HG02840 (cell line): ENCODE results near the gene CNN3.

Source experiments
- ATAC-seq: cut with Tn5 transposase; IDR thresholded peaks from one replicate; pipeline ENCODE4 v1.9.1; 2021; ENCODE audit warnings: mild to moderate bottlenecking, moderate library complexity, moderate number of reproducible peaks; ENCODE audit not compliant: unreplicated experiment, low FRiP score

Gene CNN3

DNA sequence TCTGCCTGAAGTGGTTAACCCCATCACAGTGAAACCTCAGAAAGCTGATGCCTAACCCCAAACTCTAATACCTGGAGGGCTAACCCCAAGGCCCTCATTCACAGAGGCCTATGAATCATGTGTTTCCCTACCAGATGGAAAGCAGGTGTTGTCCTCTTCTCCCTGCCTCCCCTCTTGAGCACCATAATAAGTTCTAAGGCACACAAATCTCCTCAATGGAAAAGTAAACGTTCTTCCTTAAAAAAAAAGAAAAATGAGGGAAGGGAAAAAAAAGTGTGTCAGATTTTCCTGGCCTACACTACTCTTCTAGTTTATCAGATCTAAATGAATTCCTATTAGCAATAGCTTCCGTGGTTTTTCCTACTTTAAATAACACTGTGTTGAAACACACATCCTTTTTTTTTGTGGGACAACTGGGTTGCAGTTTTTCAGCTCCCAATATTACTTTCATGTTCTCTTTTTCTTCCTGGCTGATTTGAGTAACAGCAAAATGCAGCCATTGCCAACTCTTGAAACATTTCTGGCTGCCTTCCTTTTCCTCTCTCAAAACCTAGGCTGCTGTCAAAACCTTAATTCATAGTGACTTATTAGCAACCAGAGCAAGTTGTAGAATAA is 63.5 kb downstream of the CNN3 start:
- no peak for ATAC-seq

DNA sequence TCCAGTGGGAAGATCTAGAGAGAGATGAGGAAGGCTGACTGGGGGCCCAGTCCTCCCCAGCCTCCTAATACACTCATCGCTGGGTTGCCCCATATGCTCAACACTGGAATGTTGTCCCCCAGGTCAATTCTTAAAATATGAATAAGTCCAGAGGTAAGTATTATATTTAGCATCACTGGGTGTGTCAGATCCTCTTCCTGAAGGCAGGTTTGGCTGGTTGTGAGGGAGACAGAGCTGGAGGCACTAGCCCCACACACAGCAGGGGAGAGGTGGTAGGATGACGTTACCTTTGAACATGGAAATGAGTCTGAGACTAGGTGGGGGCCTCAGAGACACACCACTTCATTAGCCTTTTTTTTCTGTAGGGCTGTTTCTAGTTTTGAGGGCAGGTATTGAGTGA is 64.2 kb downstream of the CNN3 start:
- no peak for ATAC-seq

DNA sequence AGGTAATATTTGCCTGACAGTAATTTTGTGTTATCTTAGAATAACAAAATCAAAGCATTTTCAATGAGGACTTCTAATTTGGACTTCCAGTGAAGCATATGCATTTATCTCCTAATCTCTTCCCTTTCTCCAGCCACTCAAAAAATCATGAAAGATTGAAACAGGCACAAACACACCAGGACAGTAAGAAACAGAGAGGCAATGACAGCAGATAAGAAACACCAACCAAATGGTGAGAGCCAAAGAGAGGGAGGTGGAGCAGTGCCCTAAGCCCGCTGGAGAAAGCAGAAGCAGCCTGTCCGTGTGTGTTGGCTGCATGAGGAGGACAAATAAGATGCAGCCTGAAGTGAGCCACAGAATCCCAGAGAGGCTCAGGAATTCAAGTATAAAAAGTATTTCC is 67.7 kb downstream of the CNN3 start:
- ATAC-seq = no peak

DNA sequence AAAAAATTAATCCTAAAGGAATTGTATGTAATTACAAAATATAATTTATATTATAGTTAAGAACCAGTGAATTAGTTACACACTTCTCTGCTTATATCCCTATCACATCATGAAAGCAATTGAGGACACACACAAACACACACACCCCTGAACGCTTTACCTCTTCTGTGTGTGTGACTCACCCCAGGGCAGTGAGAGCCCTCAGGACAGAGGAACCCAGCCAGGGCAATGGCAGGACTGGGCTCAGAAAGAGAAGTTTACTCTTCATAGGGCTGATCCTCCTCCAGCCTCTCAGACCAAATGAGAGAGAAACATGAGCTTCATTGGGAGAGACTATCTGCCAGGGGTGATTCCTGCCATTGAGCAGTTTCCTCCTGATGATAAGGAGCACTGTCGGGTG is 68.6 kb downstream of the CNN3 start:
- ATAC-seq = no peak

DNA sequence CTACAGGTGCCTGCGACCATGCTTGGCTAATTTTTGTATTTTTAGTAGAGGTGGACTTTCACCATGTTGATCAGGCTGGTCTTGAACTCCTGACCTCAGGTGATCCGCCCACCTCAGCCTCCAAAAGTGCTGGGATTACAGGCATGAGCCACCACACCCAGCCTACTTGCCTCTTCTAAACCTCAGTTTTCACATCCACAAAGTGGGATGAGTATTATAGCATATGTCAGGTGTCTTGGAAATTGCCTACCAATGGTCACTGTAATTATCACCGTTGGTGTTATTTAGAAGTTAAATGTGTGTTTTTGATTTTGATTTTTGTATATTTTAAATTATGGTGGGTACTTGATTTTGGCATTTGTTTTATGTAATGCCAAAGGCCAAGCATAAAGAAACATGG is 70.0 kb downstream of the CNN3 start:
- no peak for ATAC-seq

DNA sequence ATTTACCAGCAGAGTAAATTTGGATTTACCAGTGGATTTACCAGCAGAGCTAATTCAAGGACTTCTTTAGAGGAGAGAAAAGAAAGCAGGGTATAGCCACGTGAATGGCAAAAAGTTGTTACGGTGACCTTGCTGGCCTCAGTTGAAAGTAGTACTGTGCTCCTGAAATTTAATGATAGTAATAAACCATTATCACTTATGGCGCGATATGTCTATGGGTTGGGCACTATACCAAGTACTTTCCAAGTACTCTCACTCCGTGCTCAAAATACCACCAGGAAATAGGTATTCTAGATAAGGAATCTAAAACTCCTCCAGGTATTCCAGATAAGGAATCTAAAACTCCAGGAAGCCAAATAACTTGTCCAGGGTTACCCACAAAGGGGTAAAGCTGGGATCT is 70.9 kb downstream of the CNN3 start:
- no peak for ATAC-seq

DNA sequence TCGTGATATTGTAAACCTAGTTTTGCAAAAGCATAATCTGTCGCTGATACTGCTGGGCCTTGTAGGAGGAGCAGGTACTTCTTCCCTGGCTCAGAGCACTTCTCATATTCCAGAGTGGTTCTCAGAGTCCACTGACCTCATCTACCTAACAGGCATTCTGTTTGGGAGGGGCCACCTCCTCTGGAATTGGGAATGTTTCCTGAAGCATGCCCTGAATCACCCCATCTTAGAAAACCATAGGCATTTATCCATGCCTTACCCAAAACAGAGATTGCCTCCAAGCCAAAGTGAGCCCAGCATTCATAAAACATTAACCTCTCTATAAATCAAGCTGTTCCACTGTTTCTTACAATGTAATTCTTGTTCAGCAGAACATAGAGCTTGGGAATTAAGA is 71.6 kb downstream of the CNN3 start:
- ATAC-seq = no peak

DNA sequence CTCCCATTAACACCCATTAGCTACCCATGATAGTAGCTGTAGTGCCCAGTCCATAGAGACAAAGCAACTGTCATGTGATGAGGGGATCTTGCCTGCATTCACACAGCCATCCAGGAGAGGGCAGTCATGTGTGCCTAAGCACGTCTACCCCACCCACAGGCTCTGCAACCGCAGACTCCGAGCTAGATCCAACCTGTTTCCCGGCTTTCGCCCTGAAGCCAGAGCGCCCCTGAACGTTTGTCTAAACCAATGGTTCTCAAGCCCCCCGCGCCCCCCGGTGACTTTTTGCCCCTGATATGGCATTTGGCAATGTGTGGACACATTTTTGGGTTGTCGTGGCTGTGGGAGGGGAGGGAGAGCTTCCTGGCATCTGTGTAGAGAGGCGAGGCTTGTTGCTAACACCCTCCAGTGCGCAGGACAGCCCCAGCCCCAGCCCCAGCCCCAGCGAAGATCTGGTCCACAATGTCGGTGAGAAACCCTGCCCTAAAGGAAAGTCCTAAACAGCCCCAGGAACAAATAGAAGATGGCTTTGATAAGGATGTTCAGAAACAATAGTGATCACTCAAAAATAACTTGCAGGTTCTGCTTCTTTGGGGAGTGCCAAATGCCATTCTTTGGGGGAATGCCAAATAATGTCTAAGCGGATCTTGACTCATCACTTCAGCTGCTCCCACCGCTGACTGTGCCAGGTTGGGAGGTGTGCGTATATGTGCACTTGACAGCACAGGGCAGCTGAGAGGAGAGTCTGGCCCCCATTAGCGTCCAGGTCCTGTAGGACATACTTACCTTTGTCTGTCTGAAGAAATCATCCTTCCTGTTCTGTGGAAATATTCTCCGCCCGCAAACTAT is 72.2 kb downstream of the CNN3 start:
- ATAC-seq = peak; percentile 94

DNA sequence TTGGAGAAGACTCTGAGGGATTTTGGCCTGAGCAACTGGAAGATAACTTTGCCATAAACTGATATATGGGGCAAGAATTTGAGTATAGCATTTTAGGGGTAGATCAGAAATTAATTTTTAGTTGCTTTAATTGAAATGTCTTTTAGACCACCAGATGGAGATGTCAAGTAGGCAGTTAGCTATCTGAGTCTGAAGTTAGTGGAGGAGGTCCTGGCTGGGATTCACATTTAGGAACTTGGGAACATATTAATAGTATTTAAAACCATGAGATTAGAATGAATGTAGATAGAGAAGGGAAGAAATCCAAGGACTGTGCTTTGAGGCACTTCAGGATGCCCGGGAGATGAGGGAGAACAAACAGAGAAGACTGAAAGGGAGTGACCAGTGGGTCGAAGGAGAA is 74.1 kb downstream of the CNN3 start:
- no peak for ATAC-seq

DNA sequence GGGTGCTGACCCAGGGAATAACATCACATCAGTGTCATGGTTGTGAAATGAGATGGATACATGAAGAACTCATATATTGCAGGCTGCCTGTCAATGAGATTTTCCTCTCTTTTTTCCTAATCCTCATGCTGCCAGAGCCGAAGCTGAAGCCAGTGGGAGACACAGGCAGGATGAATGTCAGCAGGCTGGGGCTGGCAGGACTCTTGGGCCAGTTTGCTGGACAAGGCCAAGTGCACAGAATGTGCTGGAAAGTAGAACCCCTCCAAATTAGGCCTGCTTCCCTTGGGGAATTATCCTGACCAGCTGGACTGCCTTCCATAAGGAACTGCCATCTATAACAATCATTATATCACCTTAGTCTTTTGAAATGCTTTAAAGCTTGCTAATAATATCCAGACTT is 75.3 kb downstream of the CNN3 start:
- ATAC-seq = no peak
